ENCODE measurements around the gene ASCC1.

ASCC1 gene

GRCh38 chr10:72259491-72260238 lies 43.6 kb upstream of the ASCC1 start:
- H3K4me3 ChIP-seq = peak overlapping the region in 5 of 10 experiments; percentile 61 to 73 (median 61); a peak in 4 of 20 replicates
- peak overlapping the region; percentile 73 to 97 (median 92) for H3K4me2 ChIP-seq
- no peaks in the 10 kb centered on the region for H3K27me3 ChIP-seq
- H3K27ac ChIP-seq = peak overlapping the region; percentile 77 to 95 (median 85)
- H3K9me3 ChIP-seq (replicated peaks in 1 of 11) = no peaks in the 10 kb centered on the region
- no peaks in the 10 kb centered on the region for H3K36me3 ChIP-seq
- TF ChIP-seq Cebpa-rat (IDR thresholded peaks at IDR 0.05) = no peak
- peak overlapping the region; percentile 16 to 85 (median 79); a peak in 21 of 22 replicates for H3K9ac ChIP-seq
- H3K4me1 ChIP-seq = peaks cover 93 to 100% (median 98%) of the 10 kb centered on the region in 10 experiments
- H4K20me1 ChIP-seq = no peaks in the 10 kb centered on the region

- peak overlapping the region in 7 of 11 experiments; percentile 30 to 95 (median 86); a peak in 6 of 22 replicates for H3K27ac ChIP-seq
- no peaks in the 10 kb centered on the region for H3K36me3 ChIP-seq
- H3K9me3 ChIP-seq (replicated peaks in 1 of 11) = no peaks in the 10 kb centered on the region
- H3K4me1 ChIP-seq = peaks cover 93 to 100% (median 98%) of the 10 kb centered on the region in 10 experiments
- no peaks in the 10 kb centered on the region for H4K20me1 ChIP-seq
- peak overlapping the region in 4 of 11 experiments; percentile 3 to 80 (median 44); a peak in 2 of 22 replicates for H3K9ac ChIP-seq
- H3K27me3 ChIP-seq = no peaks in the 10 kb centered on the region
- TF ChIP-seq Cebpa-rat (IDR thresholded peaks at IDR 0.05) = no peak
- H3K4me2 ChIP-seq = peak overlapping the region; percentile 73 to 97 (median 92)
- H3K4me3 ChIP-seq = no peak overlapping the region
Measured at GRCh38 chr10:72258617-72259016, 42.5 kb upstream of the ASCC1 start.

- Histone ChIP-seq H3K9me3 (replicated peaks in 1 of 11) (no peaks in the 10 kb centered on the region), H3K4me1 (peaks cover 92 to 99% (median 96%) of the 10 kb centered on the region in 10 experiments), H3K27ac (peak overlapping the region in 9 of 11 experiments; percentile 22 to 80 (median 51); a peak in 17 of 22 replicates), H3K4me2 (peak overlapping the region; percentile 57 to 95 (median 87)), H3K9ac (peak overlapping the region in 4 of 11 experiments; percentile 19 to 21 (median 20); a peak in 6 of 22 replicates), H3K27me3 (no peaks in the 10 kb centered on the region), H3K36me3 (no peaks in the 10 kb centered on the region), H3K4me3 (no peak overlapping the region), H4K20me1 (no peaks in the 10 kb centered on the region)
- TF ChIP-seq Cebpa-rat (IDR thresholded peaks at IDR 0.05) = no peak
Measured at GRCh38 chr10:72257051-72257892, 41.2 kb upstream of the ASCC1 start.

- Histone ChIP-seq H3K27ac (peak overlapping the region in 7 of 11 experiments; percentile 44 to 83 (median 76); a peak in 8 of 22 replicates), H3K36me3 (no peaks in the 10 kb centered on the region), H3K9ac (peak overlapping the region in 1 of 11 experiments; percentile 19; a peak in 3 of 22 replicates), H4K20me1 (no peaks in the 10 kb centered on the region), H3K9me3 (replicated peaks in 1 of 11) (no peaks in the 10 kb centered on the region), H3K27me3 (no peaks in the 10 kb centered on the region), H3K4me2 (peak overlapping the region; percentile 73 to 95 (median 87)), H3K4me1 (peaks cover 82 to 99% (median 93%) of the 10 kb centered on the region in 10 experiments), H3K4me3 (no peak overlapping the region)
- no peak for TF ChIP-seq Cebpa-rat (IDR thresholded peaks at IDR 0.05)
Measured at GRCh38 chr10:72255977-72256729, 40.1 kb upstream of the ASCC1 start.

GRCh38 chr10:72254813-72255568 lies 38.9 kb upstream of the ASCC1 start:
- no peak for TF ChIP-seq Cebpa-rat (IDR thresholded peaks at IDR 0.05)
- Histone ChIP-seq H4K20me1 (no peaks in the 10 kb centered on the region), H3K9me3 (replicated peaks in 1 of 11) (no peaks in the 10 kb centered on the region), H3K9ac (peak overlapping the region; percentile 26 to 76 (median 71); a peak in 20 of 22 replicates), H3K27ac (peak overlapping the region in 10 of 11 experiments; percentile 41 to 83 (median 73); a peak in 20 of 22 replicates), H3K4me3 (peak overlapping the region in 9 of 10 experiments; percentile 25 to 48 (median 39); a peak in 14 of 20 replicates), H3K27me3 (no peaks in the 10 kb centered on the region), H3K4me2 (peak overlapping the region; percentile 73 to 95 (median 87)), H3K36me3 (no peaks in the 10 kb centered on the region), H3K4me1 (peaks cover 80 to 99% (median 94%) of the 10 kb centered on the region in 10 experiments)

- H4K20me1 ChIP-seq = no peaks in the 10 kb centered on the region
- no peaks in the 10 kb centered on the region for H3K36me3 ChIP-seq
- H3K4me2 ChIP-seq = peak overlapping the region; percentile 0 to 95 (median 87); a peak in 19 of 22 replicates
- H3K9me3 ChIP-seq (replicated peaks in 1 of 11) = no peaks in the 10 kb centered on the region
- H3K27me3 ChIP-seq = no peaks in the 10 kb centered on the region
- H3K4me3 ChIP-seq = no peak overlapping the region
- no peak overlapping the region for H3K27ac ChIP-seq
- H3K9ac ChIP-seq = no peak overlapping the region
- no peak for TF ChIP-seq Cebpa-rat (IDR thresholded peaks at IDR 0.05)
- H3K4me1 ChIP-seq = peaks cover 74 to 99% (median 94%) of the 10 kb centered on the region in 10 experiments
Measured at GRCh38 chr10:72253578-72253977, 37.5 kb upstream of the ASCC1 start.

GRCh38 chr10:72252972-72253371 lies 36.9 kb upstream of the ASCC1 start:
- H3K27me3 ChIP-seq = no peaks in the 10 kb centered on the region
- no peak overlapping the region for H3K9ac ChIP-seq
- H4K20me1 ChIP-seq = no peaks in the 10 kb centered on the region
- TF ChIP-seq Cebpa-rat (IDR thresholded peaks at IDR 0.05) = no peak
- peaks cover 74 to 100% (median 95%) of the 10 kb centered on the region in 10 experiments for H3K4me1 ChIP-seq
- no peak overlapping the region for H3K4me3 ChIP-seq
- H3K36me3 ChIP-seq = no peaks in the 10 kb centered on the region
- H3K4me2 ChIP-seq = peak overlapping the region in 10 of 11 experiments; percentile 0 to 93 (median 82); a peak in 13 of 22 replicates
- no peaks in the 10 kb centered on the region for H3K9me3 ChIP-seq (replicated peaks in 1 of 11)
- no peak overlapping the region for H3K27ac ChIP-seq

- no peak for TF ChIP-seq Cebpa-rat (IDR thresholded peaks at IDR 0.05)
- peak overlapping the region in 9 of 11 experiments; percentile 74 to 97 (median 94); a peak in 15 of 22 replicates for H3K4me2 ChIP-seq
- H3K4me3 ChIP-seq = no peak overlapping the region
- no peaks in the 10 kb centered on the region for H3K36me3 ChIP-seq
- no peak overlapping the region for H3K27ac ChIP-seq
- H3K27me3 ChIP-seq = no peaks in the 10 kb centered on the region
- H3K4me1 ChIP-seq = peaks cover 74 to 100% (median 95%) of the 10 kb centered on the region in 10 experiments
- no peaks in the 10 kb centered on the region for H4K20me1 ChIP-seq
- H3K9me3 ChIP-seq (replicated peaks in 1 of 11) = no peaks in the 10 kb centered on the region
- H3K9ac ChIP-seq = no peak overlapping the region
Measured at GRCh38 chr10:72251635-72252034, 35.6 kb upstream of the ASCC1 start.

Data from BLaER1 treated with 17β-estradiol and CSF1 and Interleukin-3, amounts not matched to agents 10 nM and 100 nM (cell line).